ENCODE data around the gene CBARP. TPM values are rescaled to one million over a fixed set of nuclear protein-coding genes. Genes with fewer than 3 reads are reported as not detected.

CBARP gene
- total RNA-seq, 1 experiment from 2014 or later, result 1.9 TPM

- H2AFZ ChIP-seq, result no peak overlapping the region
- peaks cover 12% of the 10 kb centered on the region for H3F3A ChIP-seq (ENCODE audit: insufficient read depth, low read depth)
- TF ChIP-seq, protein P1, sequence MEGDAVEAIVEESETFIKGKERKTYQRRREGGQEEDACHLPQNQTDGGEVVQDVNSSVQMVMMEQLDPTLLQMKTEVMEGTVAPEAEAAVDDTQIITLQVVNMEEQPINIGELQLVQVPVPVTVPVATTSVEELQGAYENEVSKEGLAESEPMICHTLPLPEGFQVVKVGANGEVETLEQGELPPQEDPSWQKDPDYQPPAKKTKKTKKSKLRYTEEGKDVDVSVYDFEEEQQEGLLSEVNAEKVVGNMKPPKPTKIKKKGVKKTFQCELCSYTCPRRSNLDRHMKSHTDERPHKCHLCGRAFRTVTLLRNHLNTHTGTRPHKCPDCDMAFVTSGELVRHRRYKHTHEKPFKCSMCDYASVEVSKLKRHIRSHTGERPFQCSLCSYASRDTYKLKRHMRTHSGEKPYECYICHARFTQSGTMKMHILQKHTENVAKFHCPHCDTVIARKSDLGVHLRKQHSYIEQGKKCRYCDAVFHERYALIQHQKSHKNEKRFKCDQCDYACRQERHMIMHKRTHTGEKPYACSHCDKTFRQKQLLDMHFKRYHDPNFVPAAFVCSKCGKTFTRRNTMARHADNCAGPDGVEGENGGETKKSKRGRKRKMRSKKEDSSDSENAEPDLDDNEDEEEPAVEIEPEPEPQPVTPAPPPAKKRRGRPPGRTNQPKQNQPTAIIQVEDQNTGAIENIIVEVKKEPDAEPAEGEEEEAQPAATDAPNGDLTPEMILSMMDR (conservative IDR thresholded peaks at IDR 0.05), result no peak
- TF ChIP-seq EZH2 (IDR thresholded peaks at IDR 0.05; ENCODE audit: low read depth), result no peak
- POLR2A ChIA-PET (ENCODE audit: unreplicated experiment), result no interaction called here
- intact Hi-C loops (cut with micrococcal nuclease; ENCODE audit: unreplicated experiment), result no loop called here
- peaks cover 25% of the 10 kb centered on the region; the same call in 1 of the 2 replicates for H4K20me1 ChIP-seq (ENCODE audit: insufficient read depth)
- no peaks in the 10 kb centered on the region for H3K27me3 ChIP-seq (ENCODE audit: insufficient read depth, low read depth)
- DNase-seq, result no peak
- no peaks in the 10 kb centered on the region for H3K36me3 ChIP-seq (ENCODE audit: low read depth)
- no TSS peak for BruUV-seq (replicated peaks)
- no peaks in the 10 kb centered on the region for H3K9me2 ChIP-seq (ENCODE audit: insufficient read depth)
- no peak overlapping the region for H3K4me3 ChIP-seq
- H3K79me2 ChIP-seq (ENCODE audit: low read depth), result peaks cover 25% of the 10 kb centered on the region
- H3K27ac ChIP-seq, result no peak overlapping the region
- H3K4me1 ChIP-seq (replicated peaks; ENCODE audit: insufficient read depth), result peaks cover 16% of the 10 kb centered on the region
- H3K9me3 ChIP-seq (ENCODE audit: insufficient read depth, low read depth), result no peaks in the 10 kb centered on the region
- CTCF ChIA-PET, result no interaction called here
- H3K4me2 ChIP-seq, result no peak overlapping the region
These were observed 17.3 kb downstream of the CBARP start for GRCh38 chr19:1220477-1220930.

DNA sequence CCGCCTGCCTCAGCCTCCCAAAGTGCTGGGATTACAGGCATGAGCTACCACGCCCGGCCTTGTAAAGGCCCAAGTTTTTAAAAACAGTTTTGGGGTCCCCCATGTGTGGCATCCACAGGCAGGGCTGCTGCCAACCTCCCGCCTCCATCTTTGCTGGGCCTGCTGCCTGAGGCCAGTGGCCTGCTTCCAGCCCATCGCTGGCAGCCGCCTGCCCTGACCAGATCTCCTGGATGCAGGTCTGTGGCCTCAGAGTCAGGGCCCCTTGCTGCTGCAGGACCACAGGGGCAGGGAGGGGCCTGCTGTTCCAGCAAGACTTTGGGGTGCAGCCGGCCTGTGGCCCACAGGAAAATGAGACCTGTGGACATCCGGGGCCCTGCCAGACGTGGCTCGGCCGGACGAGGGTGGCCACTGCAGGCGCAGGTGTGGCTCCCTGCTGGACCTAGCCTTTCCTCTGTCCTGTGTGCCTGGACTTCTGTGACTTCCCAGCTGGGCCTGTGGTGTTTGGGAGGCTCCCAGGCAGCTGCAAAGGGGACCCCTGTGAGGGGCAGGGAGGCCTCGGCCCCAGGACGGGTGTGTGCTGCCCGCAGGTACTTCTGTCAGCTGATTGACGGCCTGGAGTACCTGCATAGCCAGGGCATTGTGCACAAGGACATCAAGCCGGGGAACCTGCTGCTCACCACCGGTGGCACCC, 17.9 kb downstream of the CBARP start:
- no peak for TF ChIP-seq EZH2 (IDR thresholded peaks at IDR 0.05; ENCODE audit: low read depth)
- TF ChIP-seq, protein P1 (conservative IDR thresholded peaks at IDR 0.05), result no peak

GRCh38 chr19:1218751-1219567, 18.8 kb downstream of the CBARP start:
- Histone ChIP-seq H3K27ac (no peak overlapping the region), H3K36me3 (ENCODE audit: low read depth) (no peaks in the 10 kb centered on the region), H2AFZ (no peak overlapping the region), H3K4me2 (no peak overlapping the region), H3K27me3 (ENCODE audit: insufficient read depth, low read depth) (no peaks in the 10 kb centered on the region), H3K9me3 (ENCODE audit: insufficient read depth, low read depth) (no peaks in the 10 kb centered on the region), H3K4me1 (replicated peaks; ENCODE audit: insufficient read depth) (peaks cover 31% of the 10 kb centered on the region), H4K20me1 (ENCODE audit: insufficient read depth) (peaks cover 29% of the 10 kb centered on the region; the same call in 1 of the 2 replicates), H3K79me2 (ENCODE audit: low read depth) (peaks cover 40% of the 10 kb centered on the region), H3F3A (ENCODE audit: insufficient read depth, low read depth) (peaks cover 21% of the 10 kb centered on the region), H3K9me2 (ENCODE audit: insufficient read depth) (no peaks in the 10 kb centered on the region), H3K4me3 (no peak overlapping the region)
- no peak for DNase-seq
- CTCF ChIA-PET, result no interaction called here
- no TSS peak for BruUV-seq (replicated peaks)
- intact Hi-C loops (cut with micrococcal nuclease; ENCODE audit: unreplicated experiment), result no loop called here
- POLR2A ChIA-PET (ENCODE audit: unreplicated experiment), result interaction anchor here (0.6 kb wide), 1 partner anchor 124 kb away, joined by 11 read pairs; no protein-coding TSS in a partner anchor
- no peak for TF ChIP-seq EZH2 (IDR thresholded peaks at IDR 0.05; ENCODE audit: low read depth)
- TF ChIP-seq, protein P1 (conservative IDR thresholded peaks at IDR 0.05), result no peak

More for the DNA sequence above, 17.9 kb downstream of the CBARP start:
- H3K27ac ChIP-seq, result no peak overlapping the region
- H2AFZ ChIP-seq, result no peak overlapping the region
- ChIA-PET POLR2A (ENCODE audit: unreplicated experiment) (no interaction called here), CTCF (no interaction called here)
- H3F3A ChIP-seq (ENCODE audit: insufficient read depth, low read depth), result peaks cover 18% of the 10 kb centered on the region
- H3K4me1 ChIP-seq (replicated peaks; ENCODE audit: insufficient read depth), result peaks cover 22% of the 10 kb centered on the region
- H3K79me2 ChIP-seq (ENCODE audit: low read depth), result peaks cover 30% of the 10 kb centered on the region
- BruUV-seq (replicated peaks), result no TSS peak
- no peaks in the 10 kb centered on the region for H3K27me3 ChIP-seq (ENCODE audit: insufficient read depth, low read depth)
- peaks cover 29% of the 10 kb centered on the region; the same call in 1 of the 2 replicates for H4K20me1 ChIP-seq (ENCODE audit: insufficient read depth)
- no peak for DNase-seq
- H3K4me3 ChIP-seq, result no peak overlapping the region
- intact Hi-C loops (cut with micrococcal nuclease; ENCODE audit: unreplicated experiment), result no loop called here
- H3K4me2 ChIP-seq, result no peak overlapping the region
- H3K36me3 ChIP-seq (ENCODE audit: low read depth), result no peaks in the 10 kb centered on the region
- H3K9me2 ChIP-seq (ENCODE audit: insufficient read depth), result no peaks in the 10 kb centered on the region
- no peaks in the 10 kb centered on the region for H3K9me3 ChIP-seq (ENCODE audit: insufficient read depth, low read depth)

Measured in PC-9 (cell line).